ENCODE measurements around the gene RBM39.
A peak's percentile ranks its signal among the peaks of the same experiment; 100 is the strongest.
"Not testable (repeated sequence)": the region's sequence is repeated elsewhere in the genome, so short reads cannot be mapped to it uniquely, and the experiment has no call there.

Gene RBM39

DNA sequence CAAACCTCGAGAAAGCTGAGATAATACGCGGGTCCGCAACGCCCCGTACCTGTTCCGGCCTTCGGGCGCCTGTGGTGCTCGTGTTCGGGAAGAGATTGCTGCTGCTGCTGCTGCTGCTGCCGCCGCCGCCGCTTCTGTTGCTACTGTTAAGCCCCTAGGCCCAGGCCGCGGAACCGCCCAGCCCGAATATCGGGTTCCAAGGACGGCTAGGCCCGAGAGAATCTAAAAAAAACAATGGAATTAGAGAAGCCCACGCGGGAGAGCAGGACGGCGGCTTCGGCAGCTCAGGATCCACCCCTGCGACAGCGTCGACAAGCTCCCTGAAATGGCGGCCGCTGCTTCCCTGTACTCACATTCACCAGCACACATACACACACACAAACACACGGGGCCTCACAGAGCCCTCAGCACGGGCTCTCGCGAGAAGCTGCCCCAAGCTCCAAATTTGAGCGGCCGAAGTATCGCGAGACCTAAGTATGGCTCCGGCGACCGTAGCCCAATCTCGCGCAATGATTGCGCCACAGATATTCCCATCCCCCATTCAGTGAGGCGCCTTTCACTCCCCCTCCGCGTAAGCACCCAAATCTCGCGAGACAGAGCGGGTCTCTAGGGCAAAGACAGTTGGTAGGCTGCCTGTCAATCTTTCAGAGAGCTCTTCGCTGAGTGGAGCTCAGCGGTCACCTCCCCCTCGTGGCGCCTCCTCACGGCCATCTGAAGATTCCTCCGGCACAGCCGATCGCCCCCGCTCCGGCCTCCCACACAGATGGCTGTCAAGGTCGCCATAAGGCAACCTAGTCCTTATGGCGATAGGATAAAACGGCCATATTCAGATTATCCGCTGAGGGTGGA lies at the start of gene RBM39:
TSS of gene RBM39 (minus strand) at position 369 of the 849 bp plus-strand sequence. CDS start 1,386 bp downstream, outside the sequence.
- peak; percentile 100 for DNase-seq

GRCh38 chr20:35791821-35792220 lies 49.8 kb upstream of the RBM39 start:
- peak; percentile 7 for DNase-seq

GRCh38 chr20:35791097-35791496 lies 49.0 kb upstream of the RBM39 start:
- DNase-seq, result no peak

DNA sequence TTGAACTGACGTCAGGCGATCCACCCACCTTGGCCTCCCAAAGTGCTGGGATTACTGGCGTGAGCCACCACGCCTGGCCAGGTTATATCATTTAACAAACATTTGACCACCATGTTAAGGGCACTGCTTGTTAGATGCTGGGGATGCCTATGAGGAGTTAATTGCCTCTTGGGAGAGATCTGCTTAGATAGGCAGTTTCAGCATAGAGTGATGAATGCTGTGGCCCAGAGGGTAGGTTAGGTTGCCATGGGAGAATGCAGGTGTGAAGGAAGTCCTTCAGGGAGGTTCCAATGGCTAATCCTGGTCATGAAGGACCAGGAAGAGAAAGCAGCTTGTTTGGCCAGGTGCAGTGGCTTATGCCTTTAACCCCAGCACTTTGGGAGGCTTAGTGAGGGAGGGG lies 46.7 kb upstream of the RBM39 start:
- DNase-seq, result no peak

DNA sequence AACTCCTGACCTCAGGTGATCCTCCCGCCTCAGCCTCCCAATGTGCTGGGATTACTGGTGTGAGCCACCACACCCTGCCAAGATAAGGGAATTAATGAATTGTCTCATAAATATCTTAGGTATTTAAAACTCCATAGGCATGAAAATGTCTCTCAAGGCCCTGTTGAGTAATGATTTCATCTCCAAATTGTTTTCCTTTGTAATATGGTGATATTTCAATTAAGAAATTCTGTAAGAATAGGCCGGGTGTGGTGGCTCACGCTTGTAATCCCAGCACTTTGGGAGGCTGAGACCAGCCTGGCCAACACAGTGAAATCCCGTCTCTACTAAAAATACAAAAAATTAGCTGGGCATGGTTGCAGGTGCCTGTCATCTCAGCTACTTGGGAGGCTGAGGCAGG lies 43.5 kb upstream of the RBM39 start:
- not testable (repeated sequence) for DNase-seq

DNA sequence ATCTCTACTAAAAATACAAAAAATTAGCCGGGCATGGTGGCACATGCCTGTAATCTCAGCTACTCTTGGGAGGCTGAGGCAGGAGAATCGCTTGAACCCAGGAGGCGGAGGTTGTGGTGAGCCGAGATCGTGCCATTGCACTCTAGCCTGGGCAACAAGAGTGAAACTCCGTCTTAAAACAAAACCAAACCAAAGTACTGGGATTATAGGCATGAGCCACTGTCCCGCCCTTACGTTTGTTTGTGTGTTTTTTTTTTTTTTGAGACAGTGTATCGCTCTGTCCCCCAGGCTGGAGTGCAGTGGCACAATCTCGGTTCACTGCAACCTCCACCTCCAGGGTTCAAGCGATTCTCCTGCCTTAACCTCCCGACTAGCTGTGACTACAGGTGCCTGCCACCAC lies 41.8 kb upstream of the RBM39 start:
- DNase-seq, result peak; percentile 46

- no peak for DNase-seq
Observed at GRCh38 chr20:35776513-35777101, 34.5 kb upstream of the RBM39 start.

GRCh38 chr20:35774391-35774790 lies 32.3 kb upstream of the RBM39 start:
- DNase-seq, result no peak

DNA sequence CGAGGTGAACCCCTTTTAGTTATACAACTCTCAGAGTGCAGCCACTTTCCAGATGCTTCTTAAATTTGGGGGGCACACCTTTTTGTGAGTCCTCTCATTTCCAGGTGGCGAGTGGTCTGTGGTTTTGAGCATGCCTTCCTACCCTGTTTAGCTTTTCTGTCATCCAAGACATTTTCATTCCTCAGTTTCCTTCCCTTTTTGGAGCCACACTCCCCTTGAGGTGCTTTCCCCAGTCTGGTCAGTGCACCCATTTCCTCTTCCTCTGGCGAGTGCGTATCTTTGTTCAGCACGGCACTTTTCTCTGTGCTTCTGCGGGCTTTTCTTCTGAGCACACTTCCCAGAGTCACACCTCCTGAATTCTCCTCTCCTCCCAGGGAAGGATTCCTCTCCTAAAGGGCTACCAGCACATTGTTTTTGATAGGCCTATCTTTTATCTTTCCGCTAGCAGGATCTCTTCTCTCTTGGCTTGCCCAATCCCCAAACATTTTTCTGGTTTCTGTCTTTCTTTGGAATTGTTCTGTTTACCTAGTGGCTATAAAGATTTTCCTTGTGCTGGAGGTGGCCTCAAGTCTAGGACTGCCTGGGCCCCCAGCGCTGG lies 31.2 kb upstream of the RBM39 start:
- peak; percentile 65 for DNase-seq

GRCh38 chr20:35772563-35773058 lies 30.6 kb upstream of the RBM39 start:
- no peak for DNase-seq

DNA sequence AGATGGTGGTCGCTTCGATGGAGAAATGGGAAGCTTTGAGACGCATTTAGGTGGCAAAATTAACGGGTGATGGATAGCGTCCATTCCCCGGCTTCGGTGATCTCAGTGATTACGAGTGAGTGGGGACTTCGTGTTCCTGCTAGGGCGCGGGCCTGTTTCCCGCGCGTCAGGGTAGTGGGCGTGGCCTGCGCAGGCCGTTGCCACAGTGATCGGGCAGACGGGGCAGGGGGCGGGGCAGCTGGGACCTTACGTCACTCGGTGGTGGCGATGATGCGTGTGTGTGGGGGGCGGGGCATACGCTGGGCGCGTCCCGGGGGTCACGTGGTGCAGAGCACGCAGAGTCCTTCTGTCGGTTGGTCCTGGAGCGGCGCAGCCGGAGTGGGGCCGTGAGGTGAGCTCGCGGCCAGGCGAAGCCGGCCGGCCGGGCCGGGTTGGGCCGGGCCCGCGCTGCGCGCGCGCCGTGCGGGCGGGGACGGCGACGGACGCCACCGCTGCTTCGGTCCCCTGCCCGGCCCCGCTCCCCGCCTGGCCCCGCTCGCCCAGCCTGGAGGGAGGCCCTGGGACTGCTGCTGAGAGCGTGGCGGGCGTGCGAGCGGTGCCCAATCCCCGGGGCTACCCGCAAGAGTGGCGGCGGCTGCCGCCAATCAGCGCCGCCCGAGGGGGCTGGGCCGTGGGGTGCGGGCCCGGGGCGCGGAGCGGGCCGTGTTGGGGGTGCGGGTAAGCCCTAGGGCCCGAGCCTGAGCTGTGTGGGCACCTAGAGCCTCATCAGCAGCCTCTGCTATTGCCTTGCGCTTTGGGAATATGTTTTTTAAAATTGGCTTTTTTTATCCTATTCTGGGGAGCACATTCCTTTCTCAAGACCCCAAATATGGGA lies 29.9 kb upstream of the RBM39 start, which contains the start of gene PHF20:
TSS of gene PHF20 (plus strand) at position 327 of the 874 bp plus-strand sequence. CDS start 29,508 bp downstream, outside the sequence.
- DNase-seq, result peak; percentile 99

DNA sequence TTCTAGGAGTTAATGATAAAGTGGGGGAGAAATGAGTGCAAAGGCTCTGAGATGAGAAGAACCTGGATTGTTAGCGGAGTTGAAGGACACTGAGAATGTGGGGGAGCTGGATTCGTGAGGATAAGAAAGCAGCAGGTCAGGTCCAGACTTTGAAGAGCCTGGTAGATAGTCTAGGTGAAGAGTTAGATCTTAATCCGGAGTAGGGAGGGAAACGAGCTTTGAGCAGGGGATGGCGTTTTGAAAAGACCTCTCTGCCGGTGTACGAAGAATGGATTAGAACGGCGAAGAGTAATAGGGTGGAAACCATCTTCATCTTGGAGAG lies 29.3 kb upstream of the RBM39 start:
- DNase-seq, result no peak

DNA sequence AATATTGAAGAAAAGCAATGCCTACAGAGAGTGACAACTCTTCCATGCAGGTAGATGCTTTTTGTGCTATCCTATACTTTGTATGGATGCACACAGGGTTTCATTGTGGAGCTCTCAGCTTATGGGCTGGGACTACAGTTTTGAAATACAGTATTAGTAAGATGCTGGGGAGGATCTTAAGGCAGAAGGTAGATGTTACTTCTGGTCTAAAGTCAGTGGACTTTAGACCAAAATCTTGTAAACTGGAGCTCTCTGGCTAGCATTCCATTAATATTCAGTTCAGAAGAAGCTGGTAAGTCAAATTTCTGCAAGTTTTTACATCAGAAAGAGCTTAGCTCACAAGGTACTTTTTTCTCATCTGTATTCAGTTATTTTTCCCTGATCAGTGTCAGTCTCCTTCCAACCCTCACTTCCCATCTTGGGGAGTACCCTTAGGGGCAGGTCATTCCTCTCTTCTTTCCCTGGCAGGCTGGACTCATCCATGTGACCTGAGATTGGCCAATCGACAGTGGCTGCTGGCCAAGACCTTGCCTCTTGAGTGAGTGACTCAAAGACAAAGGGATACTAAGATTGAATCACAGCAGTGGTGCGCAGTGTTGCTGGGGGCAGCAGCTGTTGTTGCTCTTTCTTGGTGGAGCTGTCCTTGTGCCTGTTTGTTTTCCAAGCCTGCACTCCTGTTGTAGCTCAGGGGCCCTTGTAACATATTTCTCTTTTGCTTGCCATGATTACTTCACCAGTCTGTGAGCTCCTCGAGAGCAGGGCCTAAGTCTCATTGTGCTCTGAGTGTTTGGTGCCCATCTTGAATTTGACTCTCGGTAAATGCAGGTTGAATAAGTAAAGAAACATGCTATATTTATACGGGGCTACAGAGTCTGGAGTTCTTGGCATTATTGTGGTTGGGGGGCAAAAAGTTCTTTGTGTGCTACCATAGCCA lies 26.9 kb upstream of the RBM39 start:
- DNase-seq, result peak; percentile 71

DNA sequence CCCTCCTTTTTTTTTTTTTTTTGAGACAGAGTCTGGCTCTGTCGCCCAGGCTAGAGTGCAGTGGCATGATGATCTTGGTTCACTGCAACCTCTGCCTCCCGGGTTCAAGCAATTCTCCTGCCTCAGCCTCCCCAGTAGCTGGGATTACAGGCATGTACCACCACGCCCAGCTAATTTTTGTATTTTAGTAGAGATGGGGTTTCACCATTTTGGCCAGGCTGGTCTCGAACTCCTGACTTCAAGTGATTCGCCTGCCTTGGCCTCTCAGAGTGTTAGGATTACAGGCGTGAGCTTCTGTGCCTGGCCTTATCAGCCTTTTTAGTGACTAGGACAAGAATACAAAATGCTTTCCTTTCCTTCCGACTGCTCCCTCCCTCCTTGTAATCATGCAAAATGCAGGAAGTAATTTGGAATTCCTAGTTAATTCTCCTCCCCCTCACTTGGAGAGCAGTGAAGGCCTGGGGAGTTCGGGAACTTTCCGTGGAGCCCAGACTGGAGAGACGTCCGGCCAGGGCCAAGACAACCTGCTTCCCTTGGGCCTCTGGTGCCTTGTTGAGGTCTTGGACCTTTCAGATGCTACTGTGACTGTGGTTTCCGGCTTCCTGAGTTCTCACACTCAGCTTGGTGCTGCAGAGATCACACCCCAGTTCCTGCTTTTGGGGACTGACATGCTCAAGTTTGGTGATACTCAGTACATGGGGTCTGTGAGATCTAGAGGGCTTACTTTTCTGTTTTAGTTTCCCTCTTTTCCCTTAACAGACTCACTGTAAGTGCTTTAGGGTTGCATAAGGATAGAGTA lies 25.8 kb upstream of the RBM39 start:
- peak; percentile 85 for DNase-seq

DNA sequence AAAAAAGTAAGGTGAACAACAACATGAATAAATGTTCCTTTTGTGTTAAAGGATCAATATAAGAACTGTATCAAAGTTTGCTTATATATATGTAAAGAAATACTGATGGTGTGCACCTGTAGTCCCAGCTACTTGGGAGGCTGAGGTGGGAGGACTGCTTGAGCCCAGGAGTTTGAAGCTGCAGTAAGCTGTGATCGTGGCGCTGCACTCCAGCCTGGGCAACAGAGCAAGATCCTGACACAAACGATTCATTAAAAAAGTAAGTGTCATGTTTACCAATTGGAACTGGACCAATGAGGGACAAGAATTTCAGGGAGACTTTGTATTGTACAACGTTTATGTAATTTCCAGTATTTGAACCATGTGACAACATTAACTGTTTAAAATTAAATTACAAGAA lies 24.8 kb upstream of the RBM39 start:
- DNase-seq, result no peak

GRCh38 chr20:35764936-35765335 lies 22.9 kb upstream of the RBM39 start:
- not testable (repeated sequence) for DNase-seq

DNA sequence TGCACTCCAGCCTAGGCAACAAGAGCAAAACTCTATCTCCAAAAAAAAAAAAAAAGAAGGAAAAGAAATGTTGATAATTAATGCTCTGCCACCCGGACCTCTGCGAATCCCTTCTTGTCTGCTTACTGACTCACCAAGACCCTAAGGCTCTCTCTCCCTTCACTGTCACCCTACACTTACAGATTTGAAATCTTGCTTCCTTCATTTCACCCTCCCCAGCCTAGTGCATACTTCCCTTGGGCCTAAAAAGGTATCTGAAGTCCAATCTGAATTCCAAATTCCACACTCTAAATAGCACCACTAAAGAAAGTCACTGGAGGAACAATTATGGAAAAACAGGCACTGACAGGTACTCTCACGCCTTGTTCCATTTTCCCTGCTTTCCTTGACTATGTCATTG lies 20.4 kb upstream of the RBM39 start:
- no peak for DNase-seq

DNA sequence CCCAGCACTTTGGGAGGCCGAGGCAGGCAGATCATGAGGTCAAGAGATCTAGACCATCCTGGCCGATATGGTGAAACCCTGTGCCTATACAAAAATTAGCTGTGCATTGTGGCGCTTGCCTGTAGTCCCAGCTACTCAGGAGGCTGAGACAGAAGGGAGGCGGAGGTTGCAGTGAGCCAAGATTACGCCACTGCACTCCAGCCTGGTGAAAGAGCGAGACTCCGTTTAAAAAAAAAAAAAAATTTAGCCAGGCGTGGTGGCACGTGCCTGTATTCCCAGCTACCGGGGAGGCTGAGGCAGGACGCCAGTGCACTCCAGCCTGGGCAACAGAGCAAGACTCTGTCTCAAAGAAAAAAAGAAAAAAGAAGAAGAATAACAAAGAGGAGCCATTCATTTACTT lies 19.5 kb upstream of the RBM39 start:
- not testable (repeated sequence) for DNase-seq

DNA sequence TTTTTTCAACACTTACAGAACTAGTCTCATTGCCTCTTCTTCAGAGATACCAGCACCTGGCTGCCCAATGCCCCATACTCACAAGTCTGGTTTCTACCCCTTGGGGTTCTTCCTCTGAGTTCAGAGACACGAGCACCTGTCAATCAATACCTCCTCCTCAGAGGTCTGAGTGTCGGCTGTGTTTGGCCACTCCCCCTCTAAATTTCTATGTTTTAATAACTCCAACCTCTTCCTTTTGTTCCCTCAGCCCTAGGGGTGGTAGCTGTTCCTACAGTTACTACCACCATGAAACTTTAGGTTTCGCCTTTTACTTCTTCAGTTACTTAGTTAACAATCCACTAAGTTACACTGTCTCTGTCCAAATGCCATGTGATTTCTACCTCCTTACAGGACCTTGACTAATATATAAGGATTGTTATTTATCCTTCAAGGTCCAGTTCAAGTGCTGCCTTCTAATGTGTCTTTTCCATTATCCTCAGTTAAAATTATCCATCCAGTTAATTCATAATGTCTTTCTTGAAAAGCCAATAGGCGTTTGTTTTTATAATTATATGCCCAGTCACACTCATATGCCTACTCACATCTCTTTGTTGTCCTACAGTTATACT lies 15.1 kb upstream of the RBM39 start:
- DNase-seq, result no peak

GRCh38 chr20:35756404-35756803 lies 14.3 kb upstream of the RBM39 start:
- no peak for DNase-seq
